ENCODE results near the gene TFPT.

The TFPT gene

GRCh38 chr19:54094426-54095000 is 20.9 kb downstream of the TFPT start:
- Histone ChIP-seq H3K27ac (peak overlapping the region; percentile 61), H3K36me3 (peaks cover 25% of the 10 kb centered on the region), H3K27me3 (no peaks in the 10 kb centered on the region), H3K9me3 (no peaks in the 10 kb centered on the region), H3K4me1 (ENCODE audit: control insufficient read depth in 1 of 2, insufficient read depth in 1 of 2, low read depth in 1 of 2, low read length in 1 of 2) (peaks cover 49 to 56% of the 10 kb centered on the region in 2 experiments), H3K4me3 (ENCODE audit: low read depth in 1 of 2, low read length in 1 of 2) (no peak overlapping the region)
- TF ChIP-seq CTCF (IDR thresholded peaks at IDR 0.05), result no peak

GRCh38 chr19:54084410-54084809 is 31.0 kb downstream of the TFPT start:
- Histone ChIP-seq H3K4me3 (ENCODE audit: low read depth in 1 of 2, low read length in 1 of 2) (no peak overlapping the region), H3K27ac (no peak overlapping the region), H3K9me3 (no peaks in the 10 kb centered on the region), H3K36me3 (no peaks in the 10 kb centered on the region), H3K4me1 (ENCODE audit: control insufficient read depth in 1 of 2, insufficient read depth in 1 of 2, low read depth in 1 of 2, low read length in 1 of 2) (peaks cover 12 to 16% of the 10 kb centered on the region in 2 experiments), H3K27me3 (no peaks in the 10 kb centered on the region)
- TF ChIP-seq CTCF (IDR thresholded peaks at IDR 0.05), result no peak

GRCh38 chr19:54081032-54081431 is 34.4 kb downstream of the TFPT start, which contains the start of gene TARM1:
TARM1 (minus strand) TSS chr19:54081365; CDS start chr19:54081340, 25 bp downstream.
- Histone ChIP-seq H3K9me3 (no peaks in the 10 kb centered on the region), H3K36me3 (no peaks in the 10 kb centered on the region), H3K27me3 (no peaks in the 10 kb centered on the region), H3K4me3 (ENCODE audit: low read depth in 1 of 2, low read length in 1 of 2) (peak within 1 kb of the TSS; percentile 5 to 42), H3K27ac (peak within 1 kb of the TSS; percentile 74), H3K4me1 (ENCODE audit: control insufficient read depth in 1 of 2, insufficient read depth in 1 of 2, low read depth in 1 of 2, low read length in 1 of 2) (peaks cover 36 to 44% of the 10 kb centered on the region in 2 experiments)
- no peak for TF ChIP-seq CTCF (IDR thresholded peaks at IDR 0.05)

GRCh38 chr19:54077334-54077733 is 38.1 kb downstream of the TFPT start:
- Histone ChIP-seq H3K4me1 (ENCODE audit: control insufficient read depth in 1 of 2, insufficient read depth in 1 of 2, low read depth in 1 of 2, low read length in 1 of 2) (peaks cover 42 to 49% of the 10 kb centered on the region in 2 experiments), H3K27ac (peak overlapping the region; percentile 83), H3K9me3 (no peaks in the 10 kb centered on the region), H3K27me3 (no peaks in the 10 kb centered on the region), H3K36me3 (no peaks in the 10 kb centered on the region), H3K4me3 (ENCODE audit: low read depth in 1 of 2, low read length in 1 of 2) (peak overlapping the region; percentile 6 to 21)
- TF ChIP-seq CTCF (IDR thresholded peaks at IDR 0.05), result no peak

- Histone ChIP-seq H3K9me3 (no peaks in the 10 kb centered on the region), H3K36me3 (no peaks in the 10 kb centered on the region), H3K27ac (no peak overlapping the region), H3K4me1 (ENCODE audit: control insufficient read depth in 1 of 2, insufficient read depth in 1 of 2, low read depth in 1 of 2, low read length in 1 of 2) (peaks cover 30 to 33% of the 10 kb centered on the region in 2 experiments), H3K27me3 (no peaks in the 10 kb centered on the region), H3K4me3 (ENCODE audit: low read depth in 1 of 2, low read length in 1 of 2) (no peak overlapping the region)
- no peak for TF ChIP-seq CTCF (IDR thresholded peaks at IDR 0.05)
Observed at GRCh38 chr19:54074851-54075250, 40.6 kb downstream of the TFPT start.

Measured in neutrophil (primary cell).